Measurements from ENCODE around the gene REC8.

Gene REC8

GRCh38 chr14:24127673-24128072 lies 44.2 kb upstream of the REC8 start:
- H4K8ac ChIP-seq (ENCODE audit: low read depth, low read length), result no peak overlapping the region
- H3K27ac ChIP-seq (ENCODE audit: low read depth, low read length), result no peak overlapping the region
- no peaks in the 10 kb centered on the region for H3K27me3 ChIP-seq (ENCODE audit: insufficient read depth, low read length, poor library complexity)
- no peak overlapping the region for H2BK5ac ChIP-seq (ENCODE audit: low read length)
- no peak overlapping the region for H2AK5ac ChIP-seq (ENCODE audit: low read length)
- H3K4me3 ChIP-seq (ENCODE audit: low read length), result no peak overlapping the region
- H3K9ac ChIP-seq (ENCODE audit: low read length), result no peak overlapping the region
- no peak overlapping the region for H4K5ac ChIP-seq (ENCODE audit: low read length)
- H3K18ac ChIP-seq (ENCODE audit: low read length), result no peak overlapping the region
- H3K4me2 ChIP-seq (ENCODE audit: low read length), result no peak overlapping the region
- H3K79me2 ChIP-seq (ENCODE audit: control insufficient read depth, insufficient read depth, low read length), result no peaks in the 10 kb centered on the region
- no CpG with 5 or more reads among the region's 2 CpGs for WGBS (ENCODE audit: extremely low coverage, insufficient coverage, low lambda C conversion rate)
- no peak overlapping the region for H2BK120ac ChIP-seq (ENCODE audit: low read depth, low read length)
- H3K79me1 ChIP-seq (ENCODE audit: low read length), result no peaks in the 10 kb centered on the region
- no peak for DNase-seq
- no peaks in the 10 kb centered on the region for H3K4me1 ChIP-seq (ENCODE audit: control insufficient read depth, low read depth, low read length)
- H3K4ac ChIP-seq (ENCODE audit: low read depth, low read length), result no peak overlapping the region
- H3K23ac ChIP-seq (ENCODE audit: low read length), result no peak overlapping the region
- no peaks in the 10 kb centered on the region for H3K36me3 ChIP-seq (ENCODE audit: control insufficient read depth, insufficient read depth, low read length)
- no peak overlapping the region for H2BK15ac ChIP-seq (replicated peaks; ENCODE audit: low read depth)
- H3K56ac ChIP-seq (ENCODE audit: low read length), result no peak overlapping the region

GRCh38 chr14:24129410-24129998 lies 42.4 kb upstream of the REC8 start:
- H3K23ac ChIP-seq (ENCODE audit: low read length), result no peak overlapping the region
- no peak overlapping the region for H2BK15ac ChIP-seq (replicated peaks; ENCODE audit: low read depth)
- H3K9ac ChIP-seq (ENCODE audit: low read length), result no peak overlapping the region
- no peak overlapping the region for H2BK5ac ChIP-seq (ENCODE audit: low read length)
- no peaks in the 10 kb centered on the region for H3K27me3 ChIP-seq (ENCODE audit: insufficient read depth, low read length, poor library complexity)
- no peaks in the 10 kb centered on the region for H3K36me3 ChIP-seq (ENCODE audit: control insufficient read depth, insufficient read depth, low read length)
- no peak overlapping the region for H3K4ac ChIP-seq (ENCODE audit: low read depth, low read length)
- no peak overlapping the region for H4K8ac ChIP-seq (ENCODE audit: low read depth, low read length)
- no peak overlapping the region for H3K18ac ChIP-seq (ENCODE audit: low read length)
- H2AK5ac ChIP-seq (ENCODE audit: low read length), result no peak overlapping the region
- H3K79me2 ChIP-seq (ENCODE audit: control insufficient read depth, insufficient read depth, low read length), result no peaks in the 10 kb centered on the region
- H3K27ac ChIP-seq (ENCODE audit: low read depth, low read length), result no peak overlapping the region
- H4K5ac ChIP-seq (ENCODE audit: low read length), result no peak overlapping the region
- no peak overlapping the region for H3K56ac ChIP-seq (ENCODE audit: low read length)
- H3K79me1 ChIP-seq (ENCODE audit: low read length), result no peaks in the 10 kb centered on the region
- H3K4me1 ChIP-seq (ENCODE audit: control insufficient read depth, low read depth, low read length), result no peaks in the 10 kb centered on the region
- H3K4me3 ChIP-seq (ENCODE audit: low read length), result no peak overlapping the region
- no peak overlapping the region for H3K4me2 ChIP-seq (ENCODE audit: low read length)
- WGBS (ENCODE audit: extremely low coverage, insufficient coverage, low lambda C conversion rate), result no CpG with 5 or more reads among the region's 8 CpGs
- no peak overlapping the region for H2BK120ac ChIP-seq (ENCODE audit: low read depth, low read length)
- DNase-seq, result no peak

- Histone ChIP-seq H2BK5ac (ENCODE audit: low read length) (no peak within 1 kb of the TSS), H4K5ac (ENCODE audit: low read length) (no peak within 1 kb of the TSS), H3K27me3 (ENCODE audit: insufficient read depth, low read length, poor library complexity) (no peaks in the 10 kb centered on the region), H3K4me3 (ENCODE audit: low read length) (no peak within 1 kb of the TSS), H3K23ac (ENCODE audit: low read length) (no peak within 1 kb of the TSS), H3K18ac (ENCODE audit: low read length) (no peak within 1 kb of the TSS), H3K9ac (ENCODE audit: low read length) (no peak within 1 kb of the TSS), H3K4me2 (ENCODE audit: low read length) (no peak within 1 kb of the TSS), H2BK15ac (replicated peaks; ENCODE audit: low read depth) (no peak within 1 kb of the TSS), H3K36me3 (ENCODE audit: control insufficient read depth, insufficient read depth, low read length) (no peaks in the 10 kb centered on the region), H2BK120ac (ENCODE audit: low read depth, low read length) (no peak within 1 kb of the TSS), H2AK5ac (ENCODE audit: low read length) (no peak within 1 kb of the TSS), H3K4me1 (ENCODE audit: control insufficient read depth, low read depth, low read length) (no peaks in the 10 kb centered on the region), H3K79me2 (ENCODE audit: control insufficient read depth, insufficient read depth, low read length) (no peaks in the 10 kb centered on the region), H4K8ac (ENCODE audit: low read depth, low read length) (no peak within 1 kb of the TSS), H3K79me1 (ENCODE audit: low read length) (no peaks in the 10 kb centered on the region), H3K27ac (ENCODE audit: low read depth, low read length) (no peak within 1 kb of the TSS), H3K56ac (ENCODE audit: low read length) (no peak within 1 kb of the TSS), H3K4ac (ENCODE audit: low read depth, low read length) (no peak within 1 kb of the TSS)
- no peak for DNase-seq
- WGBS (ENCODE audit: extremely low coverage, insufficient coverage, low lambda C conversion rate), result no CpG with 5 or more reads among the region's 5 CpGs
Observed at GRCh38 chr14:24130380-24130716, 41.5 kb upstream of the REC8 start, which contains the start of gene FITM1. TSS of gene FITM1 (plus strand) at chr14:24130659. CDS start at chr14:24131564, 905 bp downstream.

GRCh38 chr14:24130717-24131548 lies 40.9 kb upstream of the REC8 start:
- no peaks in the 10 kb centered on the region for H3K79me1 ChIP-seq (ENCODE audit: low read length)
- no CpG with 5 or more reads among the region's 7 CpGs for WGBS (ENCODE audit: extremely low coverage, insufficient coverage, low lambda C conversion rate)
- no peak overlapping the region for H2BK120ac ChIP-seq (ENCODE audit: low read depth, low read length)

GRCh38 chr14:24131549-24131966 lies 40.3 kb upstream of the REC8 start:
- H3K79me1 ChIP-seq (ENCODE audit: low read length), result no peaks in the 10 kb centered on the region
- no peak overlapping the region for H3K4me3 ChIP-seq (ENCODE audit: low read length)

More at GRCh38 chr14:24130717-24131548, 40.9 kb upstream of the REC8 start:
- Histone ChIP-seq H4K8ac (ENCODE audit: low read depth, low read length) (no peak overlapping the region), H3K18ac (ENCODE audit: low read length) (no peak overlapping the region), H3K27ac (ENCODE audit: low read depth, low read length) (no peak overlapping the region), H3K23ac (ENCODE audit: low read length) (no peak overlapping the region), H3K27me3 (ENCODE audit: insufficient read depth, low read length, poor library complexity) (no peaks in the 10 kb centered on the region), H2AK5ac (ENCODE audit: low read length) (no peak overlapping the region), H2BK5ac (ENCODE audit: low read length) (no peak overlapping the region), H3K9ac (ENCODE audit: low read length) (no peak overlapping the region), H2BK15ac (replicated peaks; ENCODE audit: low read depth) (no peak overlapping the region), H3K4me1 (ENCODE audit: control insufficient read depth, low read depth, low read length) (no peaks in the 10 kb centered on the region), H3K4me3 (ENCODE audit: low read length) (no peak overlapping the region), H3K56ac (ENCODE audit: low read length) (no peak overlapping the region), H3K4me2 (ENCODE audit: low read length) (no peak overlapping the region), H3K36me3 (ENCODE audit: control insufficient read depth, insufficient read depth, low read length) (no peaks in the 10 kb centered on the region), H3K4ac (ENCODE audit: low read depth, low read length) (no peak overlapping the region), H3K79me2 (ENCODE audit: control insufficient read depth, insufficient read depth, low read length) (no peaks in the 10 kb centered on the region), H4K5ac (ENCODE audit: low read length) (no peak overlapping the region)
- no peak for DNase-seq

More at GRCh38 chr14:24131549-24131966, 40.3 kb upstream of the REC8 start:
- H2BK120ac ChIP-seq (ENCODE audit: low read depth, low read length), result no peak overlapping the region
- H4K5ac ChIP-seq (ENCODE audit: low read length), result no peak overlapping the region
- H3K27ac ChIP-seq (ENCODE audit: low read depth, low read length), result no peak overlapping the region
- DNase-seq, result no peak
- H3K9ac ChIP-seq (ENCODE audit: low read length), result no peak overlapping the region
- no peak overlapping the region for H2BK5ac ChIP-seq (ENCODE audit: low read length)
- no peak overlapping the region for H2BK15ac ChIP-seq (replicated peaks; ENCODE audit: low read depth)
- H4K8ac ChIP-seq (ENCODE audit: low read depth, low read length), result no peak overlapping the region
- H3K18ac ChIP-seq (ENCODE audit: low read length), result no peak overlapping the region
- H3K4me2 ChIP-seq (ENCODE audit: low read length), result no peak overlapping the region
- H3K4me1 ChIP-seq (ENCODE audit: control insufficient read depth, low read depth, low read length), result peaks cover under 1% of the 10 kb centered on the region
- no peak overlapping the region for H3K23ac ChIP-seq (ENCODE audit: low read length)
- no peak overlapping the region for H2AK5ac ChIP-seq (ENCODE audit: low read length)
- no peaks in the 10 kb centered on the region for H3K79me2 ChIP-seq (ENCODE audit: control insufficient read depth, insufficient read depth, low read length)
- no peaks in the 10 kb centered on the region for H3K36me3 ChIP-seq (ENCODE audit: control insufficient read depth, insufficient read depth, low read length)
- H3K56ac ChIP-seq (ENCODE audit: low read length), result no peak overlapping the region
- WGBS (ENCODE audit: extremely low coverage, insufficient coverage, low lambda C conversion rate), result no CpG with 5 or more reads among the region's 15 CpGs
- H3K4ac ChIP-seq (ENCODE audit: low read depth, low read length), result no peak overlapping the region
- H3K27me3 ChIP-seq (ENCODE audit: insufficient read depth, low read length, poor library complexity), result no peaks in the 10 kb centered on the region

All from mesendoderm (in vitro differentiated cells).